WTC11 (cell line): ENCODE data around the gene MCRIP2.

Experiments used
- KAT7 ChIP-seq: sonication (generic); formaldehyde crosslinking; IDR thresholded peaks from 2 replicates; pipeline ENCODE4 v1.8.1; 2023; ENCODE audit warnings: missing genetic modification reagents, mild to moderate bottlenecking, borderline replicate concordance
- TF ChIP-seq, protein P1 (sequence below): fragments of 200-600 bp; IDR thresholded peaks from 2 replicates; pipeline ENCODE4 v1.8.0; 2022; ENCODE audit warnings: antibody characterized with exemption

- TF ChIP-seq KAT7: no peak
- TF ChIP-seq, protein P1, sequence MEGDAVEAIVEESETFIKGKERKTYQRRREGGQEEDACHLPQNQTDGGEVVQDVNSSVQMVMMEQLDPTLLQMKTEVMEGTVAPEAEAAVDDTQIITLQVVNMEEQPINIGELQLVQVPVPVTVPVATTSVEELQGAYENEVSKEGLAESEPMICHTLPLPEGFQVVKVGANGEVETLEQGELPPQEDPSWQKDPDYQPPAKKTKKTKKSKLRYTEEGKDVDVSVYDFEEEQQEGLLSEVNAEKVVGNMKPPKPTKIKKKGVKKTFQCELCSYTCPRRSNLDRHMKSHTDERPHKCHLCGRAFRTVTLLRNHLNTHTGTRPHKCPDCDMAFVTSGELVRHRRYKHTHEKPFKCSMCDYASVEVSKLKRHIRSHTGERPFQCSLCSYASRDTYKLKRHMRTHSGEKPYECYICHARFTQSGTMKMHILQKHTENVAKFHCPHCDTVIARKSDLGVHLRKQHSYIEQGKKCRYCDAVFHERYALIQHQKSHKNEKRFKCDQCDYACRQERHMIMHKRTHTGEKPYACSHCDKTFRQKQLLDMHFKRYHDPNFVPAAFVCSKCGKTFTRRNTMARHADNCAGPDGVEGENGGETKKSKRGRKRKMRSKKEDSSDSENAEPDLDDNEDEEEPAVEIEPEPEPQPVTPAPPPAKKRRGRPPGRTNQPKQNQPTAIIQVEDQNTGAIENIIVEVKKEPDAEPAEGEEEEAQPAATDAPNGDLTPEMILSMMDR: no peak
These were observed 20.0 kb upstream of the MCRIP2 start for GRCh38 chr16:621526-622105.
